Skin epidermis (tissue), 12 donors: Measurements from ENCODE around the gene C11orf54.
A peak's percentile ranks its signal among the peaks of the same experiment; 100 is the strongest.

Experiments
- H3K27ac ChIP-seq, 21 experiments: fragments of 200-600 bp; sonication (generic) in 11 of 21; one replicate each; pipeline ENCODE4 v1.5.0; 2020; ENCODE audit warnings: mild to moderate bottlenecking in 3 of 21, inconsistent platforms in 2 of 21, moderate library complexity in 2 of 21
- H3K4me3 ChIP-seq, 7 experiments: fragments of 200-600 bp; sonication (generic) in 2 of 7; one replicate each; pipeline ENCODE4 v1.5.0; 2020; ENCODE audit warnings: inconsistent platforms in 2 of 7, mild to moderate bottlenecking in 2 of 7, moderate library complexity in 1 of 7

The C11orf54 gene

GRCh38 chr11:93741094-93741881 lies at the start of gene C11orf54, which contains the start of gene TAF1D:
C11orf54 (plus strand) TSS chr11:93741672; CDS start chr11:93747394, 5,722 bp downstream.
TAF1D (minus strand) TSS chr11:93741495; CDS start chr11:93739304, 2,191 bp downstream.
- H3K4me3 ChIP-seq = peak within 1 kb of the TSS; percentile 62 to 92 (median 74)

GRCh38 chr11:93694109-93694508 lies 47.4 kb upstream of the C11orf54 start:
- Histone ChIP-seq H3K4me3 (no peak overlapping the region), H3K27ac (no peak overlapping the region)

More at GRCh38 chr11:93741094-93741881, at the start of gene C11orf54, which contains the start of gene TAF1D:
- peak within 1 kb of the TSS; percentile 82 to 99 (median 96) for H3K27ac ChIP-seq

- H3K4me3 ChIP-seq = no peak overlapping the region
- H3K27ac ChIP-seq = no peak overlapping the region
These were observed 46.9 kb upstream of the C11orf54 start for GRCh38 chr11:93694557-93694956.

GRCh38 chr11:93697611-93698010 lies 43.9 kb upstream of the C11orf54 start:
- Histone ChIP-seq H3K4me3 (no peak overlapping the region), H3K27ac (no peak overlapping the region)

GRCh38 chr11:93700830-93701229 lies 40.6 kb upstream of the C11orf54 start:
- Histone ChIP-seq H3K4me3 (no peak overlapping the region), H3K27ac (no peak overlapping the region)

GRCh38 chr11:93704237-93704636 lies 37.2 kb upstream of the C11orf54 start:
- H3K4me3 ChIP-seq = no peak overlapping the region

GRCh38 chr11:93710239-93710638 lies 31.2 kb upstream of the C11orf54 start:
- H3K27ac ChIP-seq = no peak overlapping the region
- H3K4me3 ChIP-seq = no peak overlapping the region

More at GRCh38 chr11:93704237-93704636, 37.2 kb upstream of the C11orf54 start:
- H3K27ac ChIP-seq = no peak overlapping the region

- Histone ChIP-seq H3K4me3 (no peak overlapping the region), H3K27ac (no peak overlapping the region)
These were observed 28.8 kb upstream of the C11orf54 start for GRCh38 chr11:93712678-93713077.

GRCh38 chr11:93715797-93716396 lies 25.6 kb upstream of the C11orf54 start:
- H3K27ac ChIP-seq = no peak overlapping the region
- H3K4me3 ChIP-seq = no peak overlapping the region

GRCh38 chr11:93717501-93717900 lies 24.0 kb upstream of the C11orf54 start:
- peak overlapping the region in 2 of 21 experiments; percentile 41 to 67 for H3K27ac ChIP-seq
- H3K4me3 ChIP-seq = no peak overlapping the region

GRCh38 chr11:93718057-93718563 lies 23.4 kb upstream of the C11orf54 start:
- no peak overlapping the region for H3K4me3 ChIP-seq
- H3K27ac ChIP-seq = peak overlapping the region in 4 of 21 experiments; percentile 3 to 67 (median 42)

GRCh38 chr11:93719310-93719709 lies 22.2 kb upstream of the C11orf54 start:
- no peak overlapping the region for H3K27ac ChIP-seq

GRCh38 chr11:93720522-93720921 lies 20.9 kb upstream of the C11orf54 start:
- no peak overlapping the region for H3K4me3 ChIP-seq
- no peak overlapping the region for H3K27ac ChIP-seq

More at GRCh38 chr11:93719310-93719709, 22.2 kb upstream of the C11orf54 start:
- no peak overlapping the region for H3K4me3 ChIP-seq

GRCh38 chr11:93724089-93724488 lies 17.4 kb upstream of the C11orf54 start:
- H3K27ac ChIP-seq = no peak overlapping the region
- no peak overlapping the region for H3K4me3 ChIP-seq

GRCh38 chr11:93727985-93728791 lies 13.3 kb upstream of the C11orf54 start:
- H3K27ac ChIP-seq = no peak overlapping the region

GRCh38 chr11:93728792-93729128 lies 12.7 kb upstream of the C11orf54 start:
- no peak overlapping the region for H3K27ac ChIP-seq
- no peak overlapping the region for H3K4me3 ChIP-seq

More at GRCh38 chr11:93727985-93728791, 13.3 kb upstream of the C11orf54 start:
- no peak overlapping the region for H3K4me3 ChIP-seq

- Histone ChIP-seq H3K27ac (no peak overlapping the region), H3K4me3 (no peak overlapping the region)
These were observed 12.3 kb upstream of the C11orf54 start for GRCh38 chr11:93729129-93729616.

- Histone ChIP-seq H3K4me3 (no peak overlapping the region), H3K27ac (no peak overlapping the region)
These were observed 11.1 kb upstream of the C11orf54 start for GRCh38 chr11:93730108-93731107.
